Nephron progenitor cell (in vitro differentiated cells): ENCODE data around the gene ABI3BP.

Experiments
- DNase-seq: peaks from one replicate; pipeline ENCODE4 v3.0.0; 2021
- H3K27ac Mint-ChIP-seq: 2 replicates; pipeline ENCODE4 v1.8.0; 2021; ENCODE audit warnings: mild to moderate bottlenecking, moderate library complexity, mixed read lengths
- H3K27me3 Mint-ChIP-seq: 2 replicates; pipeline ENCODE4 v1.8.0; 2021; ENCODE audit warnings: mild to moderate bottlenecking, low read depth, mixed read lengths; ENCODE audit not compliant: poor library complexity
- H3K36me3 Mint-ChIP-seq: 2 replicates; pipeline ENCODE4 v1.8.0; 2021; ENCODE audit warnings: low read depth, mixed read lengths
- H3K4me1 Mint-ChIP-seq: 2 replicates; pipeline ENCODE4 v1.8.0; 2021; ENCODE audit warnings: mixed read lengths
- H3K4me3 Mint-ChIP-seq: 2 replicates; pipeline ENCODE4 v1.8.0; 2021; ENCODE audit warnings: mild to moderate bottlenecking, moderate library complexity, mixed read lengths
- H3K9me3 Mint-ChIP-seq: 2 replicates; pipeline ENCODE4 v1.8.0; 2021; ENCODE audit warnings: mild to moderate bottlenecking, moderate library complexity, mixed read lengths
- CTCF ChIP-seq: fragments of 200-600 bp; sonication (generic); IDR thresholded peaks from 2 replicates; pipeline ENCODE4 v1.5.0; 2021; ENCODE audit warnings: antibody characterized with exemption

The ABI3BP gene

GRCh38 chr3:100868894-100869293 is 124.3 kb downstream of the ABI3BP start:
- no peaks in the 10 kb centered on the region for H3K4me1 Mint-ChIP-seq

GRCh38 chr3:100868096-100868495 is 125.1 kb downstream of the ABI3BP start:
- peaks cover 6% of the 10 kb centered on the region for H3K27me3 Mint-ChIP-seq
- H3K9me3 Mint-ChIP-seq = no peaks in the 10 kb centered on the region
- H3K4me1 Mint-ChIP-seq = no peaks in the 10 kb centered on the region
- no peaks in the 10 kb centered on the region for H3K36me3 Mint-ChIP-seq
- no peak overlapping the region for H3K27ac Mint-ChIP-seq
- DNase-seq = no peak
- no peak overlapping the region for H3K4me3 Mint-ChIP-seq
- no peak for TF ChIP-seq CTCF

More at GRCh38 chr3:100868894-100869293, 124.3 kb downstream of the ABI3BP start:
- Mint-ChIP-seq H3K27me3 (peaks cover 6% of the 10 kb centered on the region), H3K36me3 (no peaks in the 10 kb centered on the region), H3K27ac (no peak overlapping the region), H3K4me3 (no peak overlapping the region), H3K9me3 (no peaks in the 10 kb centered on the region)
- no peak for TF ChIP-seq CTCF
- no peak for DNase-seq

GRCh38 chr3:100865442-100865841 is 127.8 kb downstream of the ABI3BP start:
- H3K4me1 Mint-ChIP-seq = no peaks in the 10 kb centered on the region
- H3K9me3 Mint-ChIP-seq = no peaks in the 10 kb centered on the region
- no peak for TF ChIP-seq CTCF
- no peak overlapping the region for H3K4me3 Mint-ChIP-seq
- peaks cover 3% of the 10 kb centered on the region for H3K27me3 Mint-ChIP-seq
- DNase-seq = no peak
- no peaks in the 10 kb centered on the region for H3K36me3 Mint-ChIP-seq
- H3K27ac Mint-ChIP-seq = no peak overlapping the region

- Mint-ChIP-seq H3K27me3 (peaks cover 3% of the 10 kb centered on the region), H3K4me1 (no peaks in the 10 kb centered on the region), H3K9me3 (no peaks in the 10 kb centered on the region), H3K27ac (no peak overlapping the region), H3K36me3 (no peaks in the 10 kb centered on the region), H3K4me3 (no peak overlapping the region)
- no peak for DNase-seq
- TF ChIP-seq CTCF = no peak
Observed at GRCh38 chr3:100864471-100865250, 128.6 kb downstream of the ABI3BP start.

- H3K36me3 Mint-ChIP-seq = no peaks in the 10 kb centered on the region
- no peaks in the 10 kb centered on the region for H3K4me1 Mint-ChIP-seq
- H3K9me3 Mint-ChIP-seq = no peaks in the 10 kb centered on the region
- DNase-seq = no peak
- H3K27me3 Mint-ChIP-seq = peaks cover 12% of the 10 kb centered on the region
- no peak overlapping the region for H3K4me3 Mint-ChIP-seq
- no peak for TF ChIP-seq CTCF
- H3K27ac Mint-ChIP-seq = no peak overlapping the region
Observed at GRCh38 chr3:100857863-100858262, 135.4 kb downstream of the ABI3BP start.

- TF ChIP-seq CTCF = no peak
- Mint-ChIP-seq H3K36me3 (no peaks in the 10 kb centered on the region), H3K27me3 (peaks cover 12% of the 10 kb centered on the region), H3K9me3 (no peaks in the 10 kb centered on the region), H3K4me3 (no peak overlapping the region), H3K27ac (no peak overlapping the region), H3K4me1 (no peaks in the 10 kb centered on the region)
- no peak for DNase-seq
Observed at GRCh38 chr3:100856821-100857220, 136.4 kb downstream of the ABI3BP start.
